DOHH2 (cell line): ENCODE results near the gene AANAT.

Experiments
- H3F3A ChIP-seq: fragments of 200-600 bp; sonication (generic), shearing (Covaris generic); 2 replicates; pipeline ENCODE4 v1.6.0; 2016; ENCODE audit warnings: antibody characterized with exemption, mild to moderate bottlenecking; ENCODE audit not compliant: control insufficient read depth, insufficient read depth
- H3K27ac ChIP-seq: fragments of 200-600 bp; sonication (generic); 2 replicates; pipeline ENCODE4 v1.5.1; 2014; ENCODE audit warnings: low read depth, mild to moderate bottlenecking, low read length, moderate library complexity
- H3K27me3 ChIP-seq: fragments of 200-600 bp; sonication (generic); 2 replicates; pipeline ENCODE4 v1.6.1; 2014; ENCODE audit warnings: mild to moderate bottlenecking, low read length, mixed read lengths; ENCODE audit not compliant: control insufficient read depth
- H3K36me3 ChIP-seq: fragments of 200-600 bp; sonication (generic); 2 replicates; pipeline ENCODE4 v1.6.1; 2014; ENCODE audit warnings: mild to moderate bottlenecking, low read length, moderate library complexity, mixed read lengths; ENCODE audit not compliant: control insufficient read depth
- H3K4me1 ChIP-seq: fragments of 200-600 bp; sonication (generic); 2 replicates; pipeline ENCODE4 v1.6.1; 2014; ENCODE audit warnings: mild to moderate bottlenecking, low read length, mixed read lengths; ENCODE audit not compliant: control insufficient read depth
- H3K4me2 ChIP-seq: fragments of 200-600 bp; sonication (generic); 2 replicates; pipeline ENCODE4 v1.6.0; 2014; ENCODE audit warnings: mild to moderate bottlenecking, low read length, moderate library complexity
- H3K4me3 ChIP-seq: fragments of 200-600 bp; sonication (generic); 2 replicates; pipeline ENCODE4 v1.5.1; 2014; ENCODE audit warnings: mild to moderate bottlenecking, low read length, mixed read lengths
- H3K79me2 ChIP-seq: fragments of 200-600 bp; sonication (generic); 2 replicates; pipeline ENCODE4 v1.6.1; 2014; ENCODE audit warnings: mild to moderate bottlenecking, low read length, mixed read lengths; ENCODE audit not compliant: control insufficient read depth
- H3K9me2 ChIP-seq: fragments of 200-600 bp; sonication (generic); replicated peaks from 2 replicates; pipeline ENCODE4 v1.6.1; 2014; ENCODE audit warnings: mild to moderate bottlenecking, low read length, mixed read lengths; ENCODE audit not compliant: control insufficient read depth
- H3K9me3 ChIP-seq: fragments of 200-600 bp; sonication (generic); 2 replicates; pipeline ENCODE4 v1.6.1; 2014; ENCODE audit warnings: antibody characterized with exemption, low read length, mixed read lengths; ENCODE audit not compliant: control insufficient read depth, insufficient read depth
- H4K20me1 ChIP-seq: fragments of 200-600 bp; sonication (generic); 2 replicates; pipeline ENCODE4 v1.6.0; 2014; ENCODE audit warnings: low read depth, mild to moderate bottlenecking, antibody characterized with exemption, low read length, moderate library complexity; ENCODE audit not compliant: control insufficient read depth, insufficient read depth
- CTCF ChIP-seq: fragments of 200-600 bp; sonication (generic); IDR thresholded peaks from one replicate; pipeline ENCODE4 v1.5.1; 2014; ENCODE audit warnings: antibody characterized with exemption, mild to moderate bottlenecking, low read depth, low read length; ENCODE audit not compliant: poor library complexity, severe bottlenecking
- EZH2phosphoT487 ChIP-seq: fragments of 200-600 bp; sonication (generic); IDR thresholded peaks from 2 replicates; pipeline ENCODE4 v1.6.1; 2017; ENCODE audit warnings: borderline replicate concordance, mild to moderate bottlenecking, antibody characterized with exemption, low read length, moderate library complexity, mixed read lengths

Gene AANAT

GRCh38 chr17:76459674-76460073 is 7.7 kb upstream of the AANAT start:
- H3K27me3 ChIP-seq: no peaks in the 10 kb centered on the region

GRCh38 chr17:76461765-76462555 is 5.4 kb upstream of the AANAT start:
- Histone ChIP-seq H3K4me3 (no peak overlapping the region), H4K20me1 (no peaks in the 10 kb centered on the region), H3K4me1 (peaks cover 20% of the 10 kb centered on the region), H3K9me2 (no peaks in the 10 kb centered on the region), H3K27ac (no peak overlapping the region), H3K9me3 (no peaks in the 10 kb centered on the region), H3K36me3 (no peaks in the 10 kb centered on the region), H3K4me2 (no peak overlapping the region), H3F3A (no peaks in the 10 kb centered on the region), H3K79me2 (no peaks in the 10 kb centered on the region), H3K27me3 (no peaks in the 10 kb centered on the region)
- no peak for TF ChIP-seq CTCF
- TF ChIP-seq EZH2phosphoT487: no peak

More at GRCh38 chr17:76459674-76460073, 7.7 kb upstream of the AANAT start:
- TF ChIP-seq CTCF (no peak), EZH2phosphoT487 (no peak)
- no peak overlapping the region for H3K27ac ChIP-seq
- no peaks in the 10 kb centered on the region for H3K79me2 ChIP-seq
- no peaks in the 10 kb centered on the region for H3K36me3 ChIP-seq
- H3K9me2 ChIP-seq: no peaks in the 10 kb centered on the region
- peaks cover 4% of the 10 kb centered on the region for H3K4me1 ChIP-seq
- H3K4me2 ChIP-seq: no peak overlapping the region
- H3K4me3 ChIP-seq: no peak overlapping the region
- no peaks in the 10 kb centered on the region for H3K9me3 ChIP-seq
- H4K20me1 ChIP-seq: no peaks in the 10 kb centered on the region
- H3F3A ChIP-seq: no peaks in the 10 kb centered on the region

GRCh38 chr17:76462556-76463290 is 4.7 kb upstream of the AANAT start:
- H3K27ac ChIP-seq: no peak overlapping the region
- no peaks in the 10 kb centered on the region for H3K36me3 ChIP-seq
- H3K27me3 ChIP-seq: no peaks in the 10 kb centered on the region
- H3K9me3 ChIP-seq: no peaks in the 10 kb centered on the region
- H3K9me2 ChIP-seq: no peaks in the 10 kb centered on the region
- no peaks in the 10 kb centered on the region for H4K20me1 ChIP-seq
- TF ChIP-seq CTCF: no peak
- no peak for TF ChIP-seq EZH2phosphoT487
- no peaks in the 10 kb centered on the region for H3K79me2 ChIP-seq
- H3K4me2 ChIP-seq: no peak overlapping the region
- no peaks in the 10 kb centered on the region for H3F3A ChIP-seq
- no peak overlapping the region for H3K4me3 ChIP-seq
- H3K4me1 ChIP-seq: peaks cover 20% of the 10 kb centered on the region
